ENCODE measurements around the gene ALG13.
"Not testable (repeated sequence)": the region's sequence is repeated elsewhere in the genome, so short reads cannot be mapped to it uniquely, and the experiment has no call there.

The ALG13 gene

DNA sequence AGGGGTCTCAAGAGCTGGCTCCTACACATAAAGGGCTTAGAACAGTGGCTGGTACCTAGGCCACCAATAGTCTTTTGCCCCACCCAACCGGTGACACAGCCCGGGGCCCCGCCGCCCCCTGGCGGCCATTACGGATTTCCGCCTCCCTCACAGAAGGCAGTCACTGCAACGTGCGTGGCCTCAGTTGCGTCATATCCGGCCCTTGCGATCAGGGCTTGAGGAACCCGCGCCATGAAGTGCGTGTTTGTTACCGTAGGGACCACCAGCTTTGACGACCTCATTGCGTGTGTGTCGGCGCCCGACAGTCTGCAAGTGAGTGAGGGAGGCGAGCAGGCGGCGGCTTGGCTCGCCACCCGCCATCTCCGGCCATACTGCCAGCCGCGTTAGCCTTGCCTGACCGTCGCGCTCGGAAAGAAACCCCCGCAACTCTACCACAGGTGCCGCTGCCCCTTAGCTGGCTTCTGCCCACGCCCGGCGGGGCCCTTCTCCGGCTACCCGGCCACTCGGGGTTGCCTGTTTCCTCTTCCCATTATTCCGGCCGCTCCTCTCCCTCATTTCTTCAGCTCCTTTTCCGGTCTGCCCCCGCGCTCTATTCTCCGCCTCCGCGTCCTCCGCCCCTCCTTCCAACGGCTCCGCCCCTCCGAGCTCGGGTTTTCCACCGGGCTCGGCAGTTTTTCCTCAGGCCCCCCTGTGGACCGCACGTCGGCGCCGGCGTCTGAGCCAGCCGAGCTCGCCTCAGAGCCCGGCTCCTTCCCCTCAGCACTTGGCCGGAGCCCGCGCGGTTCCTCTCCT, at the start of gene ALG13:
Gene ALG13, plus strand, starts transcription at position 183 of the 792 bp plus-strand sequence. Its CDS starts 49 bp downstream, at position 232.
- in situ Hi-C loops (cut with HindIII; ENCODE audit: low sequenced_read_pairs) = no loop called here

DNA sequence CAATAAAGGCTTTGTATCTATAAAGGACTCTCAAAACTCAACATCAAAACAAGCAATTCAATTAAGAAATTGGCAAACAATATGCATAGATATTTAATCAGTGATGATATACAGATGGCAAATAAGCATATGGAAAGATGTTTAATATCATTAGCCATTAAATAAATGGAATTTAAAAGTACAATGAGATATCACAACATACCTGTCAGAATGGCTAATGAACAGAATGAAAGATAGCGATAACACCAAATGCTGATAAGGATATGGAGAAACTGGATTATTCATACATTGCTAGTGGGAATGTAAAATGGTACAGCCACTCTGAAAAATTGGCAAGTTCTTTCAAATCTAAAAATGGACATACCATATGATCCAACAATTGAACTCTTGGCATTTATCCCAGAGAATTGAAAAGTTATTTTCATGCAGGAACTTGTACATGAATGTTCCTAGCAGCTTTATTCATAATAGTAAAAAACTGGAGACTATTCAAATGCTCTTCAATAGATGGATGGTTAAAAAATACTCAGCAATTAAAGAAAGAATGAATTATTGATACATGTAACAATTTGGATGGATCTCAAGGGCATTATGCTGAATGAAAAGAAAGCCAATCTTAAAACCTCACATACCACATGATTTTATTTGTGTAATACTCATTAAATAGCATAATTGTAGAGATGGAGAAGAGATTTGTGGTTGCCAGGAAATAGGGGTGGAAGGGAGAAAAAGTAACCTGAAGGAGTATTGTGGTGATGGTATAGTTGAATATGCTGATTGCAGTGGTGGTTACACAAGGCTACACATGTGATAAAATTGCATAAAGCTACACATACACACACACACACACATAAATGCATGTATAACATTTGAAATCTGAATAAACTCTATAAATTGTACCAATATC, 45.9 kb upstream of the ALG13 start:
- in situ Hi-C loops (cut with HindIII; ENCODE audit: low sequenced_read_pairs) = no loop called here

DNA sequence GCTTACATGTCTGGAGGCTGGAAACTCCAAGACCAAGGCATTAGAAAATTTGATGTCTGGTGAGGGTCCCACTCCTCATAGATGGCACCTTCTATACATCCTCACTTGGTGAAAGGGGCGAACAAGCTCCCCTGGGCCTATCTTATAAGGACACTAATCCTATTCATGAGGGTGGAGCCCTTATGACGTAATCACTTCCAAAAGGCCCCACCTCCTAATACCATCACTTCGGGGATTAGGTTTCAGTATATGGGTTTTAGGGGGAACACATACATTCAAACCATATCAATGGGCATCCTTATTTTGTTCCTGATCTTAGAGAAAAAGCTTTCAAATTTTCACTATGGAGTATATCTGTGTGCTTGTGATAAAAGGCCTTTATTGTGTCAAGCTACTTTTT, 39.0 kb upstream of the ALG13 start:
- in situ Hi-C loops (cut with HindIII; ENCODE audit: low sequenced_read_pairs) = no loop called here

DNA sequence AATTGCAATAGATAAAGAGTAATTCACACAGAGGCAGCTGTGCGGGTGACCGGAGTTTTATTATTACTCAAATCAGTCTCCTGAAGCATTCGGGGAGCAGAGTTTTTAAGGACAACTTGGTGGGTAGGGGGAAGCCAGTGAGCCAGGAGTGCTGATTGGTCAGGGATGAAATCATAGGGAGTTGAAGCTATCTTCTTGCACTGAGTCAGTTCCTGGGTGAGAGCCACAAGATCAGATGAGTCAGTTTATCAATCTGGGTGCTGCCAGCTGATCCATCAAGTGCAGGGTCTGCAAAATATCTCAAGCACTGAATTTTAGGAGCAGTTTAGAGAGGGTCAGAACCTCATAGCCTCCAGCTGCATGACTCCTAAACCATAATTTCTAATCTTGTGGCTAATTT, 35.8 kb upstream of the ALG13 start:
- in situ Hi-C loops (cut with HindIII; ENCODE audit: low sequenced_read_pairs) = not testable (repeated sequence)

DNA sequence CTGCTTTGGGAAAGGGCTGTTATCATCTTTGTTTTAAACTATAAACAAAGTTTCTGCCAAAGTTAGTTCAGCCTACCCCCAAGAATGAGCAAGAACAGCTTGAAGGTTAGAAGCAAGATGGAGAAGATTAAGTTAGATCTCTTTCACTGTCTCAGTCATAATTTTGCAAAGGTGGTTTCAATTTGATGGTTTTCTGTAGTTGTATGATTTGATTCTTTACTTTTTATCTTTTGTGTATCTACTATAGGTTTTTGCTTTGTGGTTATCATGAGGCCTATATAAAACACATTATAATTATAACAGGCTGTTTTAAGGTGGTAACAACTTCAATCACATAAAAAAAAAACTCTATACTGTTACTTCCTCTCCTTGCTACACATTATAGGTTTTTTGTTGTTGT, 35.4 kb upstream of the ALG13 start:
- in situ Hi-C loops (cut with HindIII; ENCODE audit: low sequenced_read_pairs) = no loop called here

DNA sequence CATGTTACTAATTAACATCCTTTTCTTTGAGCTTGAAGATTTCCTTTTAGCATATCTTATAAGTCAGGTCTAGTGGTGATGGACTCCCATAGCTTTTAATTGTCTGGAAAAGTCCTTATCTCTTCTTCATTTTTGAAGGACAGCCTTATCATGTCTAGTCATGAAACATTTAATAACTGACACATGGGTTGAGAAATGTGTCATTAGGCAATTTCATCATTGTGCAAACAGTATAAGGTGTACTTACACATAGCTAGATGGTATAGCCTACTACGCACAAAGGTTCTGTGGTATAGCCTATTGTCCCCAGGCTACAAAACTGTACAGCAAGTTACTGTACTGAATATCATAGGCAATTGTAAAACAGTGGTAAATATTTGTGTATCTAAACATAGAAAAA, 34.5 kb upstream of the ALG13 start:
- in situ Hi-C loops (cut with HindIII; ENCODE audit: low sequenced_read_pairs) = no loop called here

DNA sequence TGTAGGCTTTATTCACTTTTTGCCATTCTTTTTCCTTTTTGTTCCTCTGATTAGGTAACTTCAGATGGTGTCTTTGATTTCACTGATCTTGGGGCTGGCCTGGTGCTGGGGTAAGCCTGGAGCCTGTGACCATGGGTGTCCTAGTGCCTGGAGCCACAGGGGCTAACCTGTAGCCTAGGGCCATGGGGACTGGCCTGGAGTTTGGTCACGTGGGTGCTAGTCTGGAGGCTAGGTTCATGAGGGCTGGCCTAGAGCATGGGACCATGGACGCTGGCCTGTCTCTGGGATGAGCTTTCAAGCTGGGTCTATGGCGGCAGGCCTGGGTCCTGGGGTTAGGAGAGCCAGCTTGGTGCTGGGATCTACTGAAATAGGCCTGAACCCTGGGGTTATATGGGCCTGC, 32.2 kb upstream of the ALG13 start:
- in situ Hi-C loops (cut with HindIII; ENCODE audit: low sequenced_read_pairs) = no loop called here

DNA sequence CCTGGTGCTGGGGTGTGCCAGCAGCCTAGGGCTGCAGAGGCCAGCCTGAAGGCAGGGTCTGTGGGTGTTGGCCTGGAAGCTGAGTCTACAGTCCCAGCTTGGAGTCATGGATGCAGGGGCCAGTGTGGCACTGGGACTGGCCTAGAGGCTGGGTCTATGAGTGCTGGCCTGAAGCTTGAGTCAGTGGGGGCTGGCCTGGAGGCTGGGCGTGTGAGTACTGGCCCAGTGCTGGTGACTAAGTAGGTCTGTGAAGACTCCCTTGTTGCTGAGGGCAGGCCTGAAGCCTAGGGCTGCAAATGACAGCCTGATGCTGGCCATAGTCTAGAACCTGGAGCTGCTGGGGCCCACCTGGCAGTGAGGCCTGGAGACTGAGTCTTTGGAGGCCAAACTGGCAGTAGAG, 31.3 kb upstream of the ALG13 start:
- in situ Hi-C loops (cut with HindIII; ENCODE audit: low sequenced_read_pairs) = no loop called here

DNA sequence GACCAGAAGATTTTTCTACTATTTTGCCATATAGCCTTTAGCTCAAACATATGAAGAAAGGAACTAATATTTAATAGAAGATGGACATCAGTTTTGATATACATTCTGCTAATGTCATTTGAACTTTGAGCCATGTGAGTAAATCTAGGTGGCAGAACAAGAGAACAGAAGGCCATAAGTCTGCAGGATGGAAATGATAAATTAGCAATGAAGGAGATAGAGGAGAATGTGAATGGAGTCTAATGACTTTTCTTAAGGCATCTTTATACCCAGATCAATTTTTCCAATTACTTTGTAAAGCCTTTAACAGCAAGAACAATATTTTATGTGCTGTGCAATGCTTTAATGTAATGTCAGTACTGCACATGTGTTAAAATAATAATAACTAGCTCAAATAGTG, 30.1 kb upstream of the ALG13 start:
- in situ Hi-C loops (cut with HindIII; ENCODE audit: low sequenced_read_pairs) = no loop called here

DNA sequence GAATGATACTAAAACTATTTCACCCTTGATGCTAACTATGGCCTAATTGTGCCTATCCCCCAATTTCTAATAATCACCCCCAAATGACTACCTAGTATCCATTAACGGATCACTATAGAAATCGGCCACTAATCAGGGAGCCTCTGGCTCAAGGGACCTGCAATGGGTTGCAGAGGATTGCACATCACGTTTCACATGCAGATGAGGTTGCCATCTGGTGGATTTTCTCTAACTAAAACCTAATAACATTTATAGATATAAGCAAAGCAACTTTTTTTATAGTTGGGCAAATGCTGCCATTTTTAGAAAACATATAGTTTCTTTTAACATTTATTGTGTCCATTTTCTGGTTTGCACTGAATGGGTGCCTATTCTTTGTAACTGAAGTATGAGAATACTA, 28.3 kb upstream of the ALG13 start:
- in situ Hi-C loops (cut with HindIII; ENCODE audit: low sequenced_read_pairs) = no loop called here

DNA sequence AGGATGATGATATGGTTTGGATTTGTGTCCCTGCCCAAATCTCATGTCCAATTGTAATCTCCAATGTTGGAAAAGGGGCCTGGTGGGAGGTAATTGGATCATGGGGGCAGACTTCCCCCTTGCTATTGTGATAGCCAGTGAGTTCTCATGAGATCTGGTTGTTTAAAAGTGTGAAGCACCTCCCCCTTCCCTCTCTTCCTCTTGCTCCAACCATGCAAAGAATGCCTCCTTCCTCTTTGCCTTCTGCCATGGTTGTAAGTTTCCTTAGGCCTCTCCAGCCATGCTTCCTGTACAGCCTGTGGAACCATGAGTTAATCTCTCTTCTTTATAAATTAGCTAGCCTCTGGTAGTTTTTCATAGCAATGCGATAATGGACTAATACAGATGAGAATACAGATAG, 19.7 kb upstream of the ALG13 start:
- in situ Hi-C loops (cut with HindIII; ENCODE audit: low sequenced_read_pairs) = no loop called here

DNA sequence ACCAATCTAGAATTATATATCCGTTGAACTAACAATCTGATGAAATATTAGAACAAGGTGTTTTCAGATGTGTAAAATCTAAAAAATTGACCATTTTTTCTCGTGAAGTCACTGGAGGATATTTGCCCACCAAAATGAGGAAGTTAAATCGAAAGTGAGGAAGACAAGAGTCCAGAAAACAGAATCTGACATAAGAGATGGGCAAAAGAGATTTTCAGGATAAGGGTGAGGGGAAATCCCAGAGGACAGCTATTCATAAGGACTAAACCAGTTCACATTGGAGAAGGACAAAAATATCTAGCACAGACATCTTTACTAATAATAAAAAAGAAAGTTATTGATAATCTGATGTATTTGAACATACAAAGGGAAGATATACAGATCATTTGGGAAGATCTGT, 18.7 kb upstream of the ALG13 start:
- in situ Hi-C loops (cut with HindIII; ENCODE audit: low sequenced_read_pairs) = no loop called here

DNA sequence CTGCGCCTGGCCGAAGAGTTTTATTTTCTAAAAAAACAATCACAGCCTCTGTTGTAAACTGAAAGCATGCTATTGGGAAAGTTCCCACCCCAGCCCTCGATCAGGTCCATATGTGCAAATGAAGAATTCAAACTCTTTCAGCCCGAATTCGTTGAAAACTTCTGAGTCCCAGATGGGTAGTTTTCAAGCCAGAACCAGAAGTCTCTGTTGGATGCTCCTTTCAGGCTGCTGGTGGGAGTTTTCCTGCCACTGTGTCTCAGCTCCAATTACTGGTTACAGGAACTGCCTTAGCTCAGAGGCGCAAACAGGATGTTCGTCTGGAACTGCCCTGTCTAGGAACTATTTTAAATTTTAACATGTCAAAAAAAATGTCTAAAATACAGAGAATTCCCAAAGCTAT, 9.3 kb upstream of the ALG13 start:
- in situ Hi-C loops (cut with HindIII; ENCODE audit: low sequenced_read_pairs) = no loop called here

DNA sequence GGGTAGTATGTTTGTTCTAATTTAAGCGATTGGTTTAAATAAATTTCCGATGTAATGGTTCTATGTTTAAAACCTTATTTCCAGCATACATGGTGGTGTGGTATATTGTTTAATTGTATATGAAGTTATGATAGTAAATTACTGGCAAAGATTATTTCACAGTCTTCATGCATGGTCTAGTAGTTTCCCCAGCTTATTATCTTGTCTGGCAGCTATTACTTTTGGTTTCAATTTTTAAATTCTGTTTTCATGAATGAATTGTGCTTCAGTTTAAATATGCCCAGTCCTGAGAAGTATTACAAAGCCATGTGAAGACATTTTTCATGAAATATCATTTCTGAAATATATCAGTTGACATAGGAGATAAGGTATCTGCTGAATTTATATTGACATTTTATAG, 6.3 kb downstream of the ALG13 start:
- in situ Hi-C loops (cut with HindIII; ENCODE audit: low sequenced_read_pairs) = no loop called here

DNA sequence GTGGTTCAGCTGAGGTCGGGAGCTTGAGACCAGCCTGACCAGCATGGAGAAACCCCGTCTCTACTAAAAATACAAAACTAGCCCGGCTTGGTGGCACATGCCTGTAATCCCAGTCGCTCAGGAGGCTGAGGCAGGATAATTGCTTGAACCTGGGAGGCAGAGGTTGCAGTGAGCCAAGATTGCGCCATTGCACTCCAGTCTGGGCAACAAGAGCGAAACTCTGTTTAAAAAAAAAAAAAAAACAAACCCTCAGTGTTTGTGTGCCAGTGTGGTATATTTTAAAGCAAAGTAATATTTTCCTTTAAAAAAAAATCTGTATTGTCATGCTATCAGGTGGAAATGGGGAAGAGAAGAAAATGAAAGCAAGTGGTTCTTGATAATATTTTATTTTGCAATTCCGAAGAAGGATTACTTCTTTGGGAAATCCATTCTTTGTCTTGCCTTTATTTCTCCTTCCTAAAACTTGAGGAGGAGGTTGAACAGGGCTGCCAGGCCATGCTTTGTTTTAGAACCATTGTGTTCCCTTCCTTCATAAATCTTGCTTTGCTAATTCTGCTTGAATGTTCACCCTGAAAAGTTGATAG, 14.4 kb downstream of the ALG13 start:
- in situ Hi-C loops (cut with HindIII; ENCODE audit: low sequenced_read_pairs) = no loop called here

DNA sequence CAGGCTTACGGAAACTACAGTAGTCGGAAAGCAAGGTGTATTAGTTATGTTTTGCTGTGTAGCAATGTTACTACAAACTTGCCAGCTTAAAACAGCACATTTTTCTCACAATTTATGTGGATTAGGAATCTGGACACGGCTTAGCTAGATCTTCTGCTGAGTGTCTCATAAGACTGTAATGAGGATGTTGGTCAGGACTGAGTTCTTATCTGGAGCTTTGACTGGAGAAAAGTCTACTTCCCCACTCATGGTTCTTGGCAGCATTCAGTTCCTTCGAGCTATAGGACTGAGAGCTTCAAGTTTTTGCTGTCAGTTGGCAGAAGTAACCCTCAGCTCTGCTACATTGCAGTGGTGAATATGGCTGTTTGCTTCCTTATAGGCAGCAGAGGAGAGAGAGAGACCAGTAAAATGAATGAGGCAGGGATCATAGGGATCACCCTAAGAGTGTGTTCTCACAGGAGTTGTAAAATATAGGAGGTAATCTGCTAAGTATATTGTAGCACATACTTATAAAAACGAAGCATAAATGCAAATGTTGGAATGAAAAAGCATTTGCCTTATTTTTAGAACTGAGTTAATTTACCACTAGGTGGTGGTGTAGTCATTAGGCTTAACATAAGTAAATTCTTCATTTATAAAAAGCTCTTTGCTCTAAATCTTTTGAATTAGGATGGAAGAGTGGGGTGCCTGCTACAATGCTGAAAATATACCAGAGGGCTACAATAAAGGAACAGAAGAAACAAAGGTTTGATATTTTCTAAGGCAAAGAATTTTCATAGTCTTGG, 38.6 kb downstream of the ALG13 start:
- in situ Hi-C loops (cut with HindIII; ENCODE audit: low sequenced_read_pairs) = no loop called here

DNA sequence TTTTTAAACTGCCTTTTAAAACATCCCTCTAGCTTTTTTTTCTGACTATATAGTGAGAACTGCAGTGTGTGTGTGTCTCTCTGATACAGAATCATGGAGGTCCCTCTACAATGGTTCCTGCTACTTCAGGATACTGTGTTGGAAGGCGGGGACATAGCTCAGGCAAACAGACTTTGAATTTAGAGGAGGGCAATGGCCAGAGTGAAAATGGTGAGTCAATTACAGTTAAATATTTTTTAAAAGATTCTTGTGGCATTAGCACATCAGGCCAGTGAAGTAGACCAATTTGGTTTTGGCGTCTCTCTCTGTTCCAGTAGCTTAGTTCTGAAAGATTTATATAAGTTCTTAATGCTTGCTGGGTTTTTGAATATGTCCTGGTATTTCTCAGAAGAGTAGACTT, 47.1 kb downstream of the ALG13 start:
- in situ Hi-C loops (cut with HindIII; ENCODE audit: low sequenced_read_pairs) = no loop called here

DNA sequence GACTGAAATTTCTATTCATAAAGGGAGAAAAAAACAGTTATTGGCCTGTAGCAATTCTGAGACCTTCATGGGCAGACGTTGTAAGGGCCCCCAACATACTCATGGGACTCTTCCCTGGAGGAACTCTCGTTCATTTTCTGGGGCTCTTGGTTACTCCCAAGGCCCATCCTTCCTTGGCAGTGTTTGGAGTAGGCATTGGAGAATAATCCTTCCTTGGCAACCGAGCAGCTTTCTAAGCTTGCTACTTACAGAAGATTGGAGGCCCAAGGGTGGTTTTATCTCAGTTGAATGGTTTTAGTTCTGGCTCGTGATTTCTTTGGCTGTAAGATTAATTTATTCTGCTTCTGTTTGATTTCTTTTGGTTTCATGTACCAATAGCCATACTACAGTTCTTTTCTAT, 50.4 kb downstream of the ALG13 start:
- in situ Hi-C loops (cut with HindIII; ENCODE audit: low sequenced_read_pairs) = no loop called here

DNA sequence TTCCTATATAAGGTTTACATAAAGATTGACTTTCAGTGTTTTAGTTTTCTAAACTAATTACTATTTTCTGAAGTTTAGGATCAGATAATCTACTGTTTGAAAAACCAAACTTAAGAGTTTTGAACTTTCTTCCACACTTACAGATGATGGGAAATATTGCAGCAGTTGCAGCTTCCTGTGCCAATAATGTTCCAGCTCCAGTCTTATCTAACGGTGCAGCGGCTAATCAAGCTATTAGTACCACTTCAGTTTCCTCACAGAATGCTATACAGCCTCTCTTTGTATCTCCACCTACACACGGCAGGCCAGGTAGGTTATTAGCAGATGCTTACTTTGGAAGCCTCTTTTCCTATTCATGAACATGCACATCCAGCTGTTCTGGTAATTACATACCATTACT, 55.6 kb downstream of the ALG13 start:
- in situ Hi-C loops (cut with HindIII; ENCODE audit: low sequenced_read_pairs) = no loop called here

DNA sequence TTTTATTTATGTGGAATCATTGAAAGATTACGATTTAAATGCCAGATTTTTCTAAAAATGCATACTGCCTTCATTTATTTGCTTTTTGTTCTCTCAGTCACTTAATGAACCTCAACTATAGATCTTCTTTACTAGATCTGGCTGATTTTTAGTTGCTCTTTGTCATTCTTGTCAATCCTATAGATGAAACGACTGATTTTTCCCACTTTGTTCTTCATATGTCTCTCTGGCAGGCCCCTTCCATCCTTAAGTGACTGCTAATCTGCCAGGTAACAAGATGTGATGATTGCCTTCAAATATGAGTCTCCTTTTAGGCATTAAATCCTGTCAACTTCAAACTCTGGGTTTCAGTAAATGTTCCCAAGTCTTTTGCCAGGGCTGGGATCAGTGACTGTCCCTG, 61.0 kb downstream of the ALG13 start:
- in situ Hi-C loops (cut with HindIII; ENCODE audit: low sequenced_read_pairs) = no loop called here

DNA sequence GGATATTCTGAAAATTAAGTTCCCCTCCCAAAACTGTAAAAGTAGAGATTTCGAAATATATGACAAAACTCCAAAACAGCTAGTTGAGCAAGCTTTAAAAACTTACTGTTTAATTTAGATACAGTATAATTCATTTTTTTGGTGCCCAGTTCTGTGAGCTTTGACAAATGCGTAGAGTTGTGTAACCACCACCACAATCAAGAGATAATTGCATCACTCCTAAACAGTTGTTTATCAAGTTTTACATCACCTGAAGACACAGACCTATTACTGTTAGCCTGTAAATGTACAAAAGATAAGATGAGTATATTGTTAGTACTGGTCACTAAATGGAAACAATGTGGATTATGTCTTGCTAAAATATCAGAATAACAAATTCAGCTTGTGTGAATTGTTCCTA, 62.3 kb downstream of the ALG13 start:
- in situ Hi-C loops (cut with HindIII; ENCODE audit: low sequenced_read_pairs) = no loop called here

All from endothelial cell of hepatic sinusoid (primary cell).